NCI-H2029 (cell line): Measurements from ENCODE around the gene GHSR.

Experiments used
- DNase-seq: peaks from one replicate; lab custom pipeline; 2025; lab: John Stamatoyannopoulos, UW

Gene GHSR

GRCh38 chr3:172437713-172438112 is 10.5 kb downstream of the GHSR start:
- DNase-seq = no peak

- DNase-seq = no peak
These were observed 32.9 kb downstream of the GHSR start for GRCh38 chr3:172415323-172415722.

GRCh38 chr3:172411478-172411947 is 36.7 kb downstream of the GHSR start:
- no peak for DNase-seq

GRCh38 chr3:172410702-172411477 is 37.4 kb downstream of the GHSR start:
- DNase-seq = no peak

- no peak for DNase-seq
These were observed 40.4 kb downstream of the GHSR start for GRCh38 chr3:172407872-172408271.

GRCh38 chr3:172405914-172406313 is 42.3 kb downstream of the GHSR start:
- DNase-seq = no peak

GRCh38 chr3:172404237-172404962 is 43.9 kb downstream of the GHSR start:
- DNase-seq = no peak

- no peak for DNase-seq
These were observed 45.2 kb downstream of the GHSR start for GRCh38 chr3:172402892-172403643.

- DNase-seq = no peak
These were observed 46.2 kb downstream of the GHSR start for GRCh38 chr3:172402090-172402489.

GRCh38 chr3:172398484-172398883 is 49.8 kb downstream of the GHSR start:
- no peak for DNase-seq

- no peak for DNase-seq
These were observed 50.4 kb downstream of the GHSR start for GRCh38 chr3:172397716-172398405.

GRCh38 chr3:172396400-172396799 is 51.9 kb downstream of the GHSR start:
- no peak for DNase-seq

GRCh38 chr3:172394692-172395091 is 53.6 kb downstream of the GHSR start:
- DNase-seq = no peak
